WERI-Rb-1 (cell line): ENCODE results near the gene SLC36A1.

ENCODE experiments used
- DNase-seq: peaks from one replicate; pipeline ENCODE4 v3.0.0-alpha.2; 2020
- H3K27ac ChIP-seq: fragments of 250-450 bp; sonication (Bioruptor Pico); 2 replicates; pipeline ENCODE4 v1.5.1; 2020; ENCODE audit warnings: mild to moderate bottlenecking, moderate library complexity
- H3K27me3 ChIP-seq: fragments of 250-450 bp; sonication (Bioruptor Pico); 2 replicates; pipeline ENCODE4 v1.5.1; 2021; ENCODE audit warnings: mild to moderate bottlenecking, low read depth, moderate library complexity; ENCODE audit not compliant: insufficient read depth, severe bottlenecking
- H3K36me3 ChIP-seq: fragments of 250-450 bp; sonication (Bioruptor Pico); 2 replicates; pipeline ENCODE4 v1.5.1; 2020; ENCODE audit warnings: mild to moderate bottlenecking, moderate library complexity
- H3K4me3 ChIP-seq: 2 replicates; pipeline ENCODE4 v1.5.1; 2011; ENCODE audit warnings: low read depth, mild to moderate bottlenecking, control low read depth, low read length
- H3K9me3 ChIP-seq: fragments of 250-450 bp; sonication (Bioruptor Pico); 2 replicates; pipeline ENCODE4 v1.5.1; 2021; ENCODE audit warnings: mild to moderate bottlenecking, moderate library complexity; ENCODE audit not compliant: severe bottlenecking
- CTCF ChIP-seq: IDR thresholded peaks from 2 replicates; pipeline ENCODE4 v1.5.1; 2011; ENCODE audit warnings: low read depth, mild to moderate bottlenecking, control low read depth, inconsistent platforms, low read length

Gene SLC36A1

GRCh38 chr5:151517122-151517920 is 69.9 kb downstream of the SLC36A1 start:
- DNase-seq: no peak
- Histone ChIP-seq H3K27me3 (no peaks in the 10 kb centered on the region), H3K27ac (no peak overlapping the region), H3K36me3 (no peaks in the 10 kb centered on the region), H3K9me3 (no peaks in the 10 kb centered on the region), H3K4me3 (no peak overlapping the region)
- no peak for TF ChIP-seq CTCF

- Histone ChIP-seq H3K4me3 (no peak overlapping the region), H3K36me3 (no peaks in the 10 kb centered on the region), H3K9me3 (no peaks in the 10 kb centered on the region), H3K27me3 (no peaks in the 10 kb centered on the region), H3K27ac (no peak overlapping the region)
- TF ChIP-seq CTCF: peak; percentile 34; the same call in 1 of the 2 replicates
- DNase-seq: no peak
Measured at GRCh38 chr5:151520294-151520693, 72.9 kb downstream of the SLC36A1 start.

GRCh38 chr5:151522226-151522625 is 74.8 kb downstream of the SLC36A1 start:
- H3K27ac ChIP-seq: no peak overlapping the region
- no peaks in the 10 kb centered on the region for H3K36me3 ChIP-seq
- H3K9me3 ChIP-seq: no peaks in the 10 kb centered on the region
- H3K27me3 ChIP-seq: no peaks in the 10 kb centered on the region
- no peak overlapping the region for H3K4me3 ChIP-seq
- no peak for DNase-seq
- TF ChIP-seq CTCF: no peak

- Histone ChIP-seq H3K36me3 (no peaks in the 10 kb centered on the region), H3K4me3 (no peak overlapping the region), H3K27ac (no peak overlapping the region), H3K9me3 (no peaks in the 10 kb centered on the region), H3K27me3 (no peaks in the 10 kb centered on the region)
- DNase-seq: peak; percentile 55
- TF ChIP-seq CTCF: peak; percentile 72
Measured at GRCh38 chr5:151523335-151523734, 75.9 kb downstream of the SLC36A1 start.

GRCh38 chr5:151528153-151528552 is 80.8 kb downstream of the SLC36A1 start:
- Histone ChIP-seq H3K4me3 (no peak overlapping the region), H3K27ac (no peak overlapping the region), H3K27me3 (no peaks in the 10 kb centered on the region), H3K36me3 (no peaks in the 10 kb centered on the region), H3K9me3 (no peaks in the 10 kb centered on the region)
- TF ChIP-seq CTCF: no peak
- DNase-seq: no peak

GRCh38 chr5:151528996-151529395 is 81.6 kb downstream of the SLC36A1 start:
- TF ChIP-seq CTCF: no peak
- no peak for DNase-seq
- Histone ChIP-seq H3K9me3 (no peaks in the 10 kb centered on the region), H3K4me3 (no peak overlapping the region), H3K36me3 (no peaks in the 10 kb centered on the region), H3K27ac (no peak overlapping the region), H3K27me3 (no peaks in the 10 kb centered on the region)
